Mesenchymal stem cell (in vitro differentiated cells and primary cell): ENCODE results near the gene PRRX1.
A peak's percentile ranks its signal among the peaks of the same experiment; 100 is the strongest.

Experiments
- DNase-seq: peaks from one replicate; pipeline ENCODE4 v3.0.0-alpha.2; 2013
- H2AFZ ChIP-seq: one replicate; pipeline ENCODE4 v1.6.1; 2013; ENCODE audit warnings: low read depth, mild to moderate bottlenecking, control low read depth, inconsistent platforms, low read length, moderate library complexity
- H2AK5ac ChIP-seq: 2 replicates; pipeline ENCODE4 v1.6.1; 2013; ENCODE audit warnings: low read length, moderate library complexity, mild to moderate bottlenecking, inconsistent platforms; ENCODE audit not compliant: severe bottlenecking
- H2BK120ac ChIP-seq: one replicate; pipeline ENCODE4 v1.6.1; 2013; ENCODE audit warnings: low read depth, mild to moderate bottlenecking, inconsistent platforms, low read length, moderate library complexity
- H2BK12ac ChIP-seq, 2 experiments: one replicate each; pipeline ENCODE4 v1.6.1; 2013; ENCODE audit warnings: inconsistent platforms in 2 of 2, low read length in 2 of 2, mild to moderate bottlenecking in 2 of 2, moderate library complexity in 2 of 2, control low read depth in 1 of 2
- H2BK15ac ChIP-seq: one replicate; pipeline ENCODE4 v1.6.1; 2013; ENCODE audit warnings: mild to moderate bottlenecking, low read depth, inconsistent platforms; ENCODE audit not compliant: poor library complexity, severe bottlenecking
- H2BK5ac ChIP-seq: 2 replicates; pipeline ENCODE4 v1.6.1; 2013; ENCODE audit warnings: low read depth, mild to moderate bottlenecking, low read length, control low read depth, inconsistent platforms; ENCODE audit not compliant: poor library complexity, severe bottlenecking
- H3K14ac ChIP-seq, 2 experiments: one replicate each; pipeline ENCODE4 v1.6.1; 2013; ENCODE audit warnings: inconsistent platforms in 2 of 2, low read length in 2 of 2, control low read depth in 1 of 2, mild to moderate bottlenecking in 1 of 2, moderate library complexity in 1 of 2
- H3K18ac ChIP-seq, 2 experiments: one replicate each; pipeline ENCODE4 v1.6.1; 2013; ENCODE audit warnings: inconsistent platforms in 2 of 2, low read length in 2 of 2, control low read depth in 1 of 2, low read depth in 1 of 2, mild to moderate bottlenecking in 1 of 2
- H3K23ac ChIP-seq, 2 experiments: one replicate each; pipeline ENCODE4 v1.6.1; 2013; ENCODE audit warnings: inconsistent platforms in 2 of 2, low read length in 2 of 2, mild to moderate bottlenecking in 2 of 2, moderate library complexity in 2 of 2, control low read depth in 1 of 2
- H3K27ac ChIP-seq: 2 replicates; pipeline ENCODE4 v1.5.1; 2013; ENCODE audit warnings: mild to moderate bottlenecking, moderate library complexity, low read length, control low read depth, inconsistent platforms; ENCODE audit not compliant: poor library complexity, severe bottlenecking
- H3K27me3 ChIP-seq, 2 experiments: 2 replicates each; pipeline versions ENCODE4 v1.6.1 to v1.7.0; 2013; ENCODE audit warnings: low read length in 2 of 2, mild to moderate bottlenecking in 2 of 2, moderate library complexity in 2 of 2, control low read depth in 1 of 2, inconsistent platforms in 1 of 2; ENCODE audit not compliant: control insufficient read depth in 1 of 2, insufficient read depth in 1 of 2
- H3K36me3 ChIP-seq, 2 experiments: 2 replicates each; pipeline versions ENCODE4 v1.6.1 to v1.7.0; 2013; ENCODE audit warnings: low read length in 2 of 2, control low read depth in 1 of 2, inconsistent platforms in 1 of 2, low read depth in 1 of 2, mild to moderate bottlenecking in 1 of 2; ENCODE audit not compliant: insufficient read depth in 2 of 2, control insufficient read depth in 1 of 2
- H3K4ac ChIP-seq, 2 experiments: one replicate each; pipeline ENCODE4 v1.6.1; 2013; ENCODE audit warnings: inconsistent platforms in 2 of 2, low read length in 2 of 2, mild to moderate bottlenecking in 2 of 2, moderate library complexity in 2 of 2, control low read depth in 1 of 2, low read depth in 1 of 2
- H3K4me1 ChIP-seq: 2 replicates; pipeline ENCODE4 v1.6.1; 2013; ENCODE audit warnings: low read depth, low read length, control low read depth; ENCODE audit not compliant: control insufficient read depth, insufficient read depth
- H3K4me2 ChIP-seq: 2 replicates; pipeline ENCODE4 v1.6.1; 2013; ENCODE audit warnings: low read length, mild to moderate bottlenecking, inconsistent platforms; ENCODE audit not compliant: poor library complexity, severe bottlenecking
- H3K4me3 ChIP-seq, 2 experiments: 2 replicates each; pipeline versions ENCODE4 v1.5.1 to v1.7.0; 2013; ENCODE audit warnings: low read length in 2 of 2, mild to moderate bottlenecking in 2 of 2, control low read depth in 1 of 2, low read depth in 1 of 2; ENCODE audit not compliant: insufficient read depth in 1 of 2
- H3K79me1 ChIP-seq: replicated peaks from 2 replicates; pipeline ENCODE4 v1.6.1; 2013; ENCODE audit warnings: mild to moderate bottlenecking, control low read depth, low read length, inconsistent platforms; ENCODE audit not compliant: poor library complexity, severe bottlenecking
- H3K9ac ChIP-seq: 2 replicates; pipeline ENCODE4 v1.7.0; 2013; ENCODE audit warnings: mild to moderate bottlenecking, low read length, moderate library complexity
- H3K9me3 ChIP-seq: 2 replicates; pipeline ENCODE4 v1.7.0; 2013; ENCODE audit warnings: mild to moderate bottlenecking, low read length; ENCODE audit not compliant: control insufficient read depth
- H4K8ac ChIP-seq: one replicate; pipeline ENCODE4 v1.6.1; 2013; ENCODE audit warnings: inconsistent platforms, mild to moderate bottlenecking, low read length, moderate library complexity
- H4K91ac ChIP-seq: one replicate; pipeline ENCODE4 v1.6.1; 2013; ENCODE audit warnings: mild to moderate bottlenecking, low read length, inconsistent platforms
- WGBS: methylation state at CpG from one replicate; pipeline ENCODE4 v1.1.7; 2013; ENCODE audit warnings: mixed read lengths; 5-methylcytosine and 5-hydroxymethylcytosine counted together

PRRX1 gene

DNA sequence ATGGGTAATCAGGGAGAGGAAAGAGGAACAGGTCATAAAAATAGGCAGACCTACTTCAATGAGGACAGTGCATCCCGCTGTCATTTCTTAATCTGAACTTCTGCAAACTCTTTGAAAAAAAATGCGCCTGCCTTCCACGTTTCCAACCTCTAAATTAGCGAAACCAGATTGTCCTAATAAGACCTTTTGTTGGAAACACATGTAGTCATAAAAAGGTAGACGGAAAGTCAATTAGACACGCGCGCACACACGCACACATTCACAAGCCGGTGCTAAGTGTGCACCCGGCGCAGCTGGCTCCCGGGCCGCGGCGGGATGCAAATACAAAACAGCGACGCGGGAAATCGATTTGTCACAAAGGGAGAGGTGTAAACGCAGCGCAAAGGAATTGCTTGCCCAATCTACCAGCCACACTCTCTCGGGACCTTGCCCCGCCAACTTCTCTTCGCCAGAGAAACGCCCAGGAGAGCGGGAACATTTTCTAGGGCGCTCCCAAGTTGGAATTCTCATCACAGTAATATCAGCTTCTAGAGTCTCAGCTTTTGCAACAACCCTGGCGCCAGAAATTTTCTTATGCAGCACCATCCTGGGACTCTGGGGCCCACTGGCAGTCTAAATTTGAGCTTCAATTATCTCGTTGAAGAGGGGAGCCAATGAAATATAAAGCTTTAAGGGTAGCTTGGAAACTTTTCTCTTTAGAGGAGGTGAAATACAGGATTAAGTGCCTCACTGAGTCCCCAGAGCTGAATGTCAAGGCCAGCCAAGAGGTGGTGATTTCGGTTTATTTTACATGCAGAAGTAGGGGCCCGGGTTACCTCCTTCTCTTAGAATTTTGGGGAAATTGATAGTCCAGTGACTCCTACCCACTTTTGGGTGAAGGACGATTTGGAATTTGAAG lies 4.5 kb downstream of the PRRX1 start:
- Histone ChIP-seq H3K9me3 (no peaks in the 10 kb centered on the region), H3K9ac (peak overlapping the region; percentile 98), H3K4me1 (peaks cover 14% of the 10 kb centered on the region), H3K4me3 (peak overlapping the region in 1 of 2 experiments; percentile 83), H2AK5ac (no peak overlapping the region), H4K91ac (no peak overlapping the region), H2BK15ac (no peak overlapping the region), H3K18ac (no peak overlapping the region), H3K27ac (no peak overlapping the region), H3K79me1 (no peaks in the 10 kb centered on the region), H3K23ac (no peak overlapping the region), H2BK5ac (no peak overlapping the region), H3K27me3 (peaks cover 0 to 82% of the 10 kb centered on the region in 2 experiments), H2AFZ (no peak overlapping the region), H3K36me3 (peaks cover 0 to 81% of the 10 kb centered on the region in 2 experiments), H3K4me2 (peak overlapping the region; percentile 41), H3K4ac (no peak overlapping the region), H2BK120ac (no peak overlapping the region), H4K8ac (no peak overlapping the region), H3K14ac (no peak overlapping the region), H2BK12ac (no peak overlapping the region)
- DNase-seq = no peak
- 4% methylated on average over 33 of the region's 33 CpGs for WGBS

DNA sequence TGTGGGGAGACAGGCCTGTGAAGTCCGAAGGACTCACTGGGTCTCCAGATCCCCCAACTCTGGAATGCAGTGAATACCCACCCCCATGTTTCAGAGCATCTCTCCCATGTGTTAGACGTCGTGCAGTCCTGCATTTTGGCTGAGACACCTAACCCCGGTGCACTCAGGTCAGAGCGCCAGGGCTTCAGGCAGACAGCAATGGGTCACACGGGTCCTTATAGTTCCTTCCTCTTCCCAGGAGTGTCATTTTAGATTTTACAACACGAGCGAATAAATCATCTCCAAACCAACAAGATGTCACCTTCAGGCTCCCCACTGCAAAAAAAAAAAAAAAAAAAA lies 5.1 kb downstream of the PRRX1 start:
- Histone ChIP-seq H3K18ac (no peak overlapping the region), H2BK5ac (no peak overlapping the region), H3K4me1 (peaks cover 12% of the 10 kb centered on the region), H3K79me1 (no peaks in the 10 kb centered on the region), H3K36me3 (peaks cover 0 to 87% of the 10 kb centered on the region in 2 experiments), H2AFZ (no peak overlapping the region), H2BK120ac (no peak overlapping the region), H4K91ac (no peak overlapping the region), H3K27ac (no peak overlapping the region), H3K9ac (peak overlapping the region; percentile 98), H3K9me3 (no peaks in the 10 kb centered on the region), H3K27me3 (peaks cover 0 to 76% of the 10 kb centered on the region in 2 experiments), H3K4ac (no peak overlapping the region), H3K4me3 (peak overlapping the region in 1 of 2 experiments; percentile 83), H4K8ac (no peak overlapping the region), H3K4me2 (no peak overlapping the region), H2BK12ac (no peak overlapping the region), H2AK5ac (no peak overlapping the region), H3K23ac (no peak overlapping the region), H2BK15ac (no peak overlapping the region), H3K14ac (no peak overlapping the region)
- DNase-seq = no peak
- WGBS = 18% methylated on average over 8 of the region's 8 CpGs

DNA sequence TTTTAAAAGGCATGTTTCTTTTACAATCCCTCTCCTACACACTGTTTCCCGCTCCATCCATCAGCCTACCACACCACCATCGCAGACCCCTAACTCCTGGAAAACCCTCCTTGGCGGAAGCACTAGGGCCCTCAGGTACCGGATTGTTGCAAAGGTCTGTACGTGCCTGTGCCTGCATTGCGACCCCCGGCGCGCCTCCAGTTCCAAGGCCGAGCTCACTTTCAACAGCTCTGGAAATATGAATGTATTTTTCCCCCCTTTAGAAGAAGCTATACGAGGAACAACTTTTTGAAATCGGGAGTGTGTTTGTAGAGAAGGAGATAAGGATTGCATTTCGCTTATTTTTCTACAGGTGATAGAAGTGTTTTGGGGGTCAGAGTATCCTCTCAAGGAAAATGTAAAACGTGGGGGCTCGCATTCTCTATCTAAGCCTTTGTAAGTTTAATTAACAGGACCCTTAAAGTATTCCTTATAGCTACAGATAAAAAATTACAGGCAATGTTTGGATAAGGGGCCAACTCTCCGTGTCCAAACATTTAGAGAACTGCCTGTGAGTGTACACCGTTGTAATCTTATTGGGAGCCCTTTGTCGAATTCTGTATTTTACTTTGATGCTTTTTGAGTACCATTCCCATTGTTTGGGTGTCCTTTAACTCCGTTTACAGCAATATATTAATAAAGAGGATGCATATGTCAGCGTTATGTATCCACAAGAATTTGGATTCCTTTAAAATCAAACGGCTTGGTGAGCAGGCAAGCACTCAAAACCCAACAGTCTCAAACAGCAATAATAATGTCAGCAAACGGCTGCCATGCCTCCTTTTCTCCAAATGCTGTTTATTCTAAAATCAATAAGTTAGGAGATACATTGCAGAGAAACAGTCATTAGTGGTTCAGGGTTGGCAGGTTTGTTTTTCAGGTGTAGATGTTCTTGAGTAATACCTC lies 5.9 kb downstream of the PRRX1 start:
- WGBS = 37% methylated on average over 17 of the region's 22 CpGs
- Histone ChIP-seq H3K18ac (no peak overlapping the region), H3K23ac (no peak overlapping the region), H2AK5ac (no peak overlapping the region), H3K4me2 (no peak overlapping the region), H3K4ac (no peak overlapping the region), H2BK15ac (no peak overlapping the region), H4K91ac (no peak overlapping the region), H3K36me3 (peaks cover 0 to 94% of the 10 kb centered on the region in 2 experiments), H3K4me3 (peak overlapping the region in 1 of 2 experiments; percentile 83), H3K14ac (no peak overlapping the region), H2BK120ac (no peak overlapping the region), H2BK5ac (no peak overlapping the region), H3K27me3 (peaks cover 0 to 68% of the 10 kb centered on the region in 2 experiments), H3K79me1 (no peaks in the 10 kb centered on the region), H2AFZ (no peak overlapping the region), H2BK12ac (no peak overlapping the region), H3K27ac (no peak overlapping the region), H3K9me3 (no peaks in the 10 kb centered on the region), H3K9ac (peak overlapping the region; percentile 98), H4K8ac (no peak overlapping the region), H3K4me1 (peaks cover 4% of the 10 kb centered on the region)
- DNase-seq = no peak
